ENCODE data around the gene RALGDS.

RALGDS gene

DNA sequence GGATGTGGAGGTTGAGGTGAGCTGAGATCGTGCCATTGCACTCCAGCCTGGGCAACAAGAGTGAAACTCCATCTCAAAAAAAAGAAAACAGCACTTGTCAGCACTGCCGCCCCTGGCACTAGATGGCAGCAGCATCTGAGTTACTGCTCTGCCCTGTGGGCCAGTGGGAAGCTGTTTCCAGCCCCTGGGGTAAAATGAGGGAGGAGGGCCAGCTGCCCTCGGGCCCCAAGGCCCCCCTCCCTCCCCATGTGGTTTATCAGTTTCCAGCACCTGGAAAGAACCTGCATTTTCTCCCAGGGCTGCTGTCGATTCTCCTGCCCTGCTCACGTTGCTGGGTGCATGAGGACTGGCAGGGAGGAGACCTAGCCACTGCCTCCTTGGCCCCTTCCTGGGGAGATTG is 72.4 kb downstream of the RALGDS start:
- no peak for DNase-seq
